Fibroblast of lung (primary cell): Measurements from ENCODE around the gene CIDEC. TPM values are rescaled to one million over a fixed set of nuclear protein-coding genes. Genes with fewer than 3 reads are reported as not detected.

Source experiments
- DNase-seq, 2 donors: peaks; one replicate each; pipeline versions ENCODE4 v3.0.0 to v3.0.0-alpha.2; 2010; ENCODE audit warnings: low read depth in 2 of 2
- H2AFZ ChIP-seq: 2 replicates; pipeline ENCODE4 v1.5.1; 2012; ENCODE audit warnings: low read length, control low read depth, inconsistent platforms
- H3K27ac ChIP-seq: 2 replicates; pipeline ENCODE4 v1.5.1; 2011; ENCODE audit warnings: low read length, control low read depth; ENCODE audit not compliant: insufficient read depth
- H3K27me3 ChIP-seq: 2 replicates; pipeline ENCODE4 v1.5.1; 2011; ENCODE audit warnings: mild to moderate bottlenecking, low read length; ENCODE audit not compliant: control insufficient read depth, insufficient read depth
- H3K36me3 ChIP-seq: 2 replicates; pipeline ENCODE4 v1.5.1; 2011; ENCODE audit warnings: low read length; ENCODE audit not compliant: control insufficient read depth, insufficient read depth
- H3K4me1 ChIP-seq: 2 replicates; pipeline ENCODE4 v1.5.1; 2011; ENCODE audit warnings: low read length; ENCODE audit not compliant: control insufficient read depth, insufficient read depth; ENCODE audit errors: extremely low read depth
- H3K4me2 ChIP-seq: 2 replicates; pipeline ENCODE4 v1.5.1; 2011; ENCODE audit warnings: low read length, control low read depth; ENCODE audit not compliant: insufficient read depth; ENCODE audit errors: extremely low read depth
- H3K4me3 ChIP-seq, 4 experiments: fragments of 200-600 bp in 1 of 4; sonication (generic) in 1 of 4; replicated peaks in 1 of 4; 2 replicates each; pipeline ENCODE4 v1.5.1; 2011 to 2016; ENCODE audit warnings: low read length in 4 of 4, low read depth in 3 of 4, mild to moderate bottlenecking in 3 of 4, control low read depth in 2 of 4, inconsistent platforms in 1 of 4, mixed read lengths in 1 of 4; ENCODE audit not compliant: insufficient read depth in 1 of 4; ENCODE audit errors: control extremely low read depth in 1 of 4
- H3K79me2 ChIP-seq: 2 replicates; pipeline ENCODE4 v1.5.1; 2012; ENCODE audit warnings: mild to moderate bottlenecking, low read length, inconsistent platforms; ENCODE audit not compliant: control insufficient read depth, insufficient read depth
- H3K9ac ChIP-seq: 2 replicates; pipeline ENCODE4 v1.5.1; 2011; ENCODE audit warnings: mild to moderate bottlenecking, low read length, control low read depth; ENCODE audit not compliant: insufficient read depth
- H3K9me3 ChIP-seq: 2 replicates; pipeline ENCODE4 v1.5.1; 2012; ENCODE audit warnings: low read depth, low read length; ENCODE audit not compliant: control insufficient read depth, insufficient read depth
- H4K20me1 ChIP-seq: 2 replicates; pipeline ENCODE4 v1.5.1; 2011; ENCODE audit warnings: low read length; ENCODE audit not compliant: control insufficient read depth, insufficient read depth; ENCODE audit errors: extremely low read depth
- CTCF ChIP-seq, 2 donors: IDR thresholded peaks in 1 of 2; conservative IDR thresholded peaks in 1 of 2; 1 replicate in 1 of 2; 2 replicates in 1 of 2; pipeline ENCODE4 v1.5.1; 2011 to 2012; ENCODE audit warnings: low read length in 2 of 2, control low read depth in 1 of 2, inconsistent platforms in 1 of 2, low read depth in 1 of 2, mild to moderate bottlenecking in 1 of 2
- EZH2 ChIP-seq: IDR thresholded peaks from 2 replicates; pipeline ENCODE4 v1.5.1; 2012; ENCODE audit warnings: low read length, control low read depth, mild to moderate bottlenecking; ENCODE audit errors: missing control alignments
- polyA plus RNA-seq, 2 donors: library from polyadenylated mRNA; depleted of rRNA in 1 of 2; stranded (reverse) in 1 of 2; unstranded in 1 of 2; fragments of >200 nt; gene quantifications; 2 replicates each; pipeline ENCODE4 v1.2.1, GENCODE V29; 2011 to 2012; ENCODE audit warnings: missing spikeins in 1 of 2
- total RNA-seq: library from RNA; depleted of rRNA; stranded (reverse); fragments of >200 nt; gene quantifications from 2 replicates; pipeline ENCODE4 v1.2.1, GENCODE V29; 2014

Gene CIDEC
- total and polyA plus RNA-seq, 2 donors (not counting 1 experiment from before 2014, with no cell fraction given): 0.08 to 0.17 TPM

- Histone ChIP-seq H3K27me3 (no peaks in the 10 kb centered on the region), H3K79me2 (peaks cover 4% of the 10 kb centered on the region), H2AFZ (peak overlapping the region; percentile 89), H3K4me2 (peak overlapping the region; percentile 95), H3K36me3 (peaks cover 3% of the 10 kb centered on the region), H3K9ac (peak overlapping the region; percentile 69), H3K9me3 (no peaks in the 10 kb centered on the region), H3K4me1 (peaks cover 13% of the 10 kb centered on the region), H3K4me3 (peak overlapping the region; percentile 43 to 56 (median 48)), H4K20me1 (no peaks in the 10 kb centered on the region), H3K27ac (peak overlapping the region; percentile 68)
- peak; percentile 38 to 54 for TF ChIP-seq CTCF (conservative IDR thresholded peaks at IDR 0.05 in 1 of 2, IDR thresholded peaks at IDR 0.05 in 1 of 2; ENCODE audit: low read depth in 1 of 2, low read length in 2 of 2)
- no peak for TF ChIP-seq EZH2
- peak; percentile 59 for DNase-seq
Measured at GRCh38 chr3:9915254-9916141, 35.4 kb upstream of the CIDEC start.

DNA sequence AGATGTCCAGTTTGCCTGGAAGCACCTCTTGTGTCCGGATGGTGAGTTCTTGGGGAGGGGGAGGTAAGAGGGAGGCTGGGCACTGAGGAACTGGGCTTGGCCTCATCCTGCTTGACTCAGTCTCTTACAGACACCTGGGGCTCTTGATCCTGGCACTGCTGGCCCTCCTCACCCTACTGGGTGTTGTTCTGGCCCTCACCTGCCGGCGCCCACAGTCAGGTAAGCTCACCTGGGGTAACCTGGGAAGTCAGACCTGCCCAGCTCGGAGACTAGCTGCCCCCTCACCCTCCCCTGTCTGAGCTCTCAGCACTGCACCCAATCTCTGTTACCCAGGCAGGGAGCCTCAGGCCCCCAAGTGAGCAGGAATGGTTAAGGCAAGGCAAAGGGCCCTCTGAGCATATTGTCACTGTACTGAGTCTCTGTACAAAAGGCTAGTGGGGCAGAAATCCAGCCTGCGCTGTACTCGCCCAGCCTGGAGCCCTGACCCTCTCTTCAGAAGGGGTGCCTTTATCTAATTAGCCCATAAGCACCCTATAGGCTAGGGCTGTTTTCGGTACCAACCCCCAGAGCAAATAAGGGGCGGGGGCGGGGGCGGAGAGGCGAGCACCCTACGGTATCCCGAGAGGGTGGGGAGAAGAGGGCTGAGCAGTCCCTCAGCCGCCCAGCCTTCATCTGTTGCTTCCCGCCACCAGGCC is 34.7 kb upstream of the CIDEC start:
- Histone ChIP-seq H3K9ac (no peak overlapping the region), H3K27me3 (no peaks in the 10 kb centered on the region), H4K20me1 (no peaks in the 10 kb centered on the region), H3K4me3 (peak overlapping the region in 1 of 4 experiments; percentile 56), H3K4me1 (peaks cover 13% of the 10 kb centered on the region), H3K79me2 (peaks cover 4% of the 10 kb centered on the region), H2AFZ (no peak overlapping the region), H3K4me2 (peak overlapping the region; percentile 32), H3K27ac (peak overlapping the region; percentile 68), H3K36me3 (peaks cover 2% of the 10 kb centered on the region), H3K9me3 (no peaks in the 10 kb centered on the region)
- no peak for DNase-seq
- TF ChIP-seq EZH2 (no peak), CTCF (conservative IDR thresholded peaks at IDR 0.05 in 1 of 2, IDR thresholded peaks at IDR 0.05 in 1 of 2; ENCODE audit: low read depth in 1 of 2, low read length in 2 of 2) (no peak)

GRCh38 chr3:9914011-9914410 is 34.0 kb upstream of the CIDEC start:
- no peak overlapping the region for H2AFZ ChIP-seq
- peaks cover 2% of the 10 kb centered on the region for H3K36me3 ChIP-seq
- H3K27me3 ChIP-seq: no peaks in the 10 kb centered on the region
- H3K4me1 ChIP-seq: peaks cover 13% of the 10 kb centered on the region
- DNase-seq: no peak
- H3K4me3 ChIP-seq: no peak overlapping the region
- H3K9ac ChIP-seq: no peak overlapping the region
- no peaks in the 10 kb centered on the region for H3K9me3 ChIP-seq
- H4K20me1 ChIP-seq: no peaks in the 10 kb centered on the region
- peaks cover 4% of the 10 kb centered on the region for H3K79me2 ChIP-seq
- no peak for TF ChIP-seq EZH2
- no peak for TF ChIP-seq CTCF (conservative IDR thresholded peaks at IDR 0.05 in 1 of 2, IDR thresholded peaks at IDR 0.05 in 1 of 2; ENCODE audit: low read depth in 1 of 2, low read length in 2 of 2)
- no peak overlapping the region for H3K27ac ChIP-seq
- H3K4me2 ChIP-seq: no peak overlapping the region
